Muscle of leg (tissue), 11 donors: ENCODE data around the gene DMXL2. TPM values are rescaled to one million over a fixed set of nuclear protein-coding genes. Genes with fewer than 3 reads are reported as not detected.

Experiments
- DNase-seq: peaks from one replicate; pipeline ENCODE4 v3.0.0; 2013
- H3K27ac ChIP-seq: one replicate; pipeline ENCODE4 v1.5.1; 2013; ENCODE audit warnings: mild to moderate bottlenecking, low read length, control low read depth
- H3K27me3 ChIP-seq: one replicate; pipeline ENCODE4 v1.6.1; 2013; ENCODE audit warnings: low read length; ENCODE audit not compliant: control insufficient read depth, insufficient read depth
- H3K36me3 ChIP-seq: one replicate; pipeline ENCODE4 v1.6.1; 2013; ENCODE audit warnings: low read length; ENCODE audit not compliant: control insufficient read depth, insufficient read depth
- H3K4me1 ChIP-seq: one replicate; pipeline ENCODE4 v1.6.1; 2013; ENCODE audit warnings: low read length; ENCODE audit not compliant: control insufficient read depth, insufficient read depth
- H3K4me3 ChIP-seq: one replicate; pipeline ENCODE4 v1.5.1; 2013; ENCODE audit warnings: low read length, control low read depth
- H3K9me3 ChIP-seq: replicated peaks from 2 replicates; pipeline ENCODE4 v1.6.1; 2013; ENCODE audit warnings: low read depth, low read length; ENCODE audit not compliant: control insufficient read depth
- WGBS: methylation state at CpG from one replicate; pipeline ENCODE4 v1.1.5; 2013; ENCODE audit warnings: missing lambda C conversion rate; ENCODE audit not compliant: insufficient coverage; 5-methylcytosine and 5-hydroxymethylcytosine counted together
- polyA plus RNA-seq, 8 donors: library from polyadenylated mRNA; unstranded; fragments of 120-200 nt; gene quantifications; one replicate each; pipeline versions ENCODE4 v1.2.1 to v1.2.3, GENCODE V29; 2013; ENCODE audit warnings: inconsistent platforms in 1 of 8, low replicate concordance in 1 of 8; ENCODE audit not compliant: insufficient read length in 8 of 8, insufficient read depth in 1 of 8
- total RNA-seq: library from RNA; stranded (reverse); fragments of 120-200 nt; gene quantifications from one replicate; pipeline ENCODE4 v1.2.4, GENCODE V29; 2013

Gene DMXL2
- total and polyA plus RNA-seq, 9 donors: 13.9 to 27.0 (median 21.4) TPM

- Histone ChIP-seq H3K9me3 (no peaks in the 10 kb centered on the region), H3K27ac (no peak overlapping the region), H3K36me3 (no peaks in the 10 kb centered on the region), H3K4me1 (no peaks in the 10 kb centered on the region), H3K27me3 (no peaks in the 10 kb centered on the region), H3K4me3 (no peak overlapping the region)
- 81% methylated on average over 6 of the region's 7 CpGs for WGBS
- DNase-seq: no peak
Measured at GRCh38 chr15:51401051-51401780, 221.4 kb downstream of the DMXL2 start.

DNA sequence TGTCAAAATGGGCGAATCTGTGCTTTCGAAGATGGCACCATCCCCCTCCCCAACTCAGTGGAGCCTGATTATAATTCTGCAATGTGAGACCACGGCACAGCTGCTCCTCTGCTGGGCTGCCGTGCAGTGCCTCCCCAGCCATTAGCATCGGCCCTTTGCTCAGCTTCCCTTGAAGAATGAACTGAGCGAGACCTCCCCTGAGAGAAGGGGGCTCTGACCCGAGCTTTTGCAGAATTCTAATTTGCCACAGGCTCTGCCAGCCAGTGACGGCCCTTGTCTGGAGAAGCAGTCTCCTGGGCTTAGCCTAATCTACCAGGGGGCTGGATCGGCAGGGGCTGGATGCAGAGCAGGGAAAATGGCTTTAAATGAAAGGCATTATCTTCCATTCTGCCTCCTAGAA is 223.9 kb downstream of the DMXL2 start:
- Histone ChIP-seq H3K9me3 (no peaks in the 10 kb centered on the region), H3K4me3 (no peak overlapping the region), H3K27me3 (no peaks in the 10 kb centered on the region), H3K4me1 (no peaks in the 10 kb centered on the region), H3K36me3 (no peaks in the 10 kb centered on the region), H3K27ac (no peak overlapping the region)
- 42% methylated on average over 9 of the region's 9 CpGs for WGBS
- DNase-seq: no peak

Other genes with a start within 250 kb of the DMXL2 start
- 0.04 TPM for gene SCG3, start 58.7 kb upstream of the DMXL2 start, total RNA-seq
- gene SCG3, start 58.7 kb upstream of the DMXL2 start, polyA plus RNA-seq: under 1 TPM in 7 of 8 donors, not detected in 1; 0.18 to 0.74 (median 0.24) TPM
- 6.5 TPM for gene LYSMD2, start 114.9 kb upstream of the DMXL2 start, total RNA-seq
- 1 to 10 TPM; 5.9 to 8.1 (median 6.8) TPM for gene LYSMD2, start 114.9 kb upstream of the DMXL2 start, polyA plus RNA-seq
- gene TMOD2, start 128.8 kb upstream of the DMXL2 start, total RNA-seq: 7.8 TPM
- 10 to 100 TPM in 1 of 8 donors, 1 to 10 TPM in 7; 5.3 to 14.0 (median 6.2) TPM for gene TMOD2, start 128.8 kb upstream of the DMXL2 start, polyA plus RNA-seq
- gene TMOD3, start 206.9 kb upstream of the DMXL2 start, total RNA-seq: 20.8 TPM
- gene TMOD3, start 206.9 kb upstream of the DMXL2 start, polyA plus RNA-seq: 10 to 100 TPM; 14.3 to 27.9 (median 17.5) TPM